Trophoblast cell (in vitro differentiated cells and primary cell): ENCODE results near the gene BNC2.

ENCODE experiments used
- DNase-seq, 2 donors: peaks; one replicate each; pipeline ENCODE4 v3.0.0-alpha.2; 2016
- H2AFZ ChIP-seq: 2 replicates; pipeline ENCODE4 v1.6.1; 2013; ENCODE audit warnings: low read length, moderate library complexity, mild to moderate bottlenecking; ENCODE audit not compliant: insufficient read depth, poor library complexity
- H2AK5ac ChIP-seq: 2 replicates; pipeline ENCODE4 v1.6.1; 2013; ENCODE audit warnings: mild to moderate bottlenecking, low read length
- H2BK120ac ChIP-seq: 2 replicates; pipeline ENCODE4 v1.6.1; 2013; ENCODE audit warnings: low read length, mild to moderate bottlenecking, moderate library complexity; ENCODE audit not compliant: insufficient read depth, poor library complexity
- H2BK12ac ChIP-seq: 2 replicates; pipeline ENCODE4 v1.6.1; 2013; ENCODE audit warnings: mild to moderate bottlenecking, low read length, moderate library complexity
- H2BK5ac ChIP-seq: 2 replicates; pipeline ENCODE4 v1.6.1; 2013; ENCODE audit warnings: low read length, low read depth, moderate library complexity, mild to moderate bottlenecking; ENCODE audit not compliant: poor library complexity
- H3K14ac ChIP-seq: 2 replicates; pipeline ENCODE4 v1.6.1; 2013; ENCODE audit warnings: mild to moderate bottlenecking, low read length
- H3K18ac ChIP-seq: 2 replicates; pipeline ENCODE4 v1.6.1; 2013; ENCODE audit warnings: mild to moderate bottlenecking, low read length
- H3K23ac ChIP-seq: 2 replicates; pipeline ENCODE4 v1.6.1; 2013; ENCODE audit warnings: low read length
- H3K27ac ChIP-seq: 2 replicates; pipeline ENCODE4 v1.5.1; 2013; ENCODE audit warnings: low read depth, mild to moderate bottlenecking, inconsistent platforms, low read length, moderate library complexity
- H3K27me3 ChIP-seq: 2 replicates; pipeline ENCODE4 v1.6.1; 2013; ENCODE audit warnings: inconsistent platforms, mild to moderate bottlenecking, low read length, moderate library complexity; ENCODE audit not compliant: insufficient read depth
- H3K36me3 ChIP-seq, 2 experiments: 1 replicate in 1 of 2; 2 replicates in 1 of 2; pipeline ENCODE4 v1.6.1; 2013; ENCODE audit warnings: low read length in 2 of 2, mild to moderate bottlenecking in 2 of 2, moderate library complexity in 1 of 2; ENCODE audit not compliant: insufficient read depth in 2 of 2, control insufficient read depth in 1 of 2
- H3K4ac ChIP-seq: 2 replicates; pipeline ENCODE4 v1.6.1; 2013; ENCODE audit warnings: low read depth, mild to moderate bottlenecking, low read length, moderate library complexity
- H3K4me1 ChIP-seq, 2 experiments: 1 replicate in 1 of 2; 2 replicates in 1 of 2; pipeline ENCODE4 v1.6.1; 2013; ENCODE audit warnings: low read length in 2 of 2, mild to moderate bottlenecking in 2 of 2, moderate library complexity in 1 of 2; ENCODE audit not compliant: insufficient read depth in 2 of 2, control insufficient read depth in 1 of 2
- H3K4me2 ChIP-seq: 2 replicates; pipeline ENCODE4 v1.6.1; 2013; ENCODE audit warnings: inconsistent platforms, mild to moderate bottlenecking, low read length, moderate library complexity
- H3K4me3 ChIP-seq: 2 replicates; pipeline ENCODE4 v1.5.1; 2013; ENCODE audit warnings: mild to moderate bottlenecking, low read depth, low read length, inconsistent platforms
- H3K79me1 ChIP-seq: one replicate; pipeline ENCODE4 v1.6.1; 2013; ENCODE audit warnings: low read length
- H3K79me2 ChIP-seq: 2 replicates; pipeline ENCODE4 v1.6.1; 2013; ENCODE audit warnings: low read length, mild to moderate bottlenecking; ENCODE audit not compliant: control insufficient read depth, insufficient read depth, poor library complexity
- H3K9ac ChIP-seq: 2 replicates; pipeline ENCODE4 v1.6.1; 2013; ENCODE audit warnings: mild to moderate bottlenecking, low read length
- H3K9me3 ChIP-seq: 2 replicates; pipeline ENCODE4 v1.6.1; 2013; ENCODE audit warnings: low read depth, mild to moderate bottlenecking, control low read depth, inconsistent platforms, low read length; ENCODE audit not compliant: insufficient read depth
- H4K12ac ChIP-seq: 2 replicates; pipeline ENCODE4 v1.6.1; 2013; ENCODE audit warnings: low read depth, mild to moderate bottlenecking, low read length, moderate library complexity
- H4K8ac ChIP-seq: 2 replicates; pipeline ENCODE4 v1.6.1; 2013; ENCODE audit warnings: low read depth, mild to moderate bottlenecking, low read length, moderate library complexity
- H4K91ac ChIP-seq: one replicate; pipeline ENCODE4 v1.6.1; 2013; ENCODE audit warnings: low read depth, mild to moderate bottlenecking, low read length, moderate library complexity
- WGBS: extraction: QIAGEN DNeasy Blood & Tissue Kit; methylation state at CpG from one replicate; pipeline ENCODE4 v1.1.7; 2013; ENCODE audit warnings: missing lambda C conversion rate; ENCODE audit not compliant: insufficient read length, insufficient coverage; ENCODE audit errors: extremely low coverage; 5-methylcytosine and 5-hydroxymethylcytosine counted together

The BNC2 gene

DNA sequence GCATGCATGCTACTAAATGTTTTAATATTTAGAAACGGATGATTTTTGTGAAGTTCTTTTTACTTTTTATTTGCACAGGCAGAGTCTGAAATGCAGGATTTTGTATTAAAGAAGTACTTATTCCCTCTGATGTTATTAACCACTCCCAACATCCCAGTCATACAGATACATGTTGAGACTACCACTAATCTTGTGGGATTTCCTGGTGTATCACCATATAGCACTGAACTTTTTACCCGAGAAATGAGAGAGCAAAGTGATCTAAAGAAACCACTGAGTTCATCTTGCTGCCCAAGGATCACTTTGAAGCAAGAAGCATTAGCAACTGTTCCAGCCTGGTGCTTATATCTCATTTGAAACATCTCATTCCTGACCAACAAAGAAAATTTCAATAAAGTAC lies 443.8 kb downstream of the BNC2 start:
- Histone ChIP-seq H3K27ac (no peak overlapping the region), H2AFZ (no peak overlapping the region), H2BK12ac (no peak overlapping the region), H3K14ac (no peak overlapping the region), H2AK5ac (no peak overlapping the region), H3K9ac (no peak overlapping the region), H4K8ac (no peak overlapping the region), H3K27me3 (no peaks in the 10 kb centered on the region), H4K91ac (no peak overlapping the region), H3K4me1 (peaks cover 0 to 2% of the 10 kb centered on the region in 2 experiments), H2BK120ac (no peak overlapping the region), H3K4me3 (no peak overlapping the region), H3K23ac (no peak overlapping the region), H3K79me2 (no peaks in the 10 kb centered on the region), H4K12ac (no peak overlapping the region), H3K36me3 (no peaks in the 10 kb centered on the region), H3K18ac (no peak overlapping the region), H3K4me2 (no peak overlapping the region), H3K9me3 (no peaks in the 10 kb centered on the region), H3K79me1 (peaks cover 3% of the 10 kb centered on the region), H2BK5ac (no peak overlapping the region), H3K4ac (no peak overlapping the region)
- no peak for DNase-seq
- no CpG with 5 or more reads among the region's 2 CpGs for WGBS

DNA sequence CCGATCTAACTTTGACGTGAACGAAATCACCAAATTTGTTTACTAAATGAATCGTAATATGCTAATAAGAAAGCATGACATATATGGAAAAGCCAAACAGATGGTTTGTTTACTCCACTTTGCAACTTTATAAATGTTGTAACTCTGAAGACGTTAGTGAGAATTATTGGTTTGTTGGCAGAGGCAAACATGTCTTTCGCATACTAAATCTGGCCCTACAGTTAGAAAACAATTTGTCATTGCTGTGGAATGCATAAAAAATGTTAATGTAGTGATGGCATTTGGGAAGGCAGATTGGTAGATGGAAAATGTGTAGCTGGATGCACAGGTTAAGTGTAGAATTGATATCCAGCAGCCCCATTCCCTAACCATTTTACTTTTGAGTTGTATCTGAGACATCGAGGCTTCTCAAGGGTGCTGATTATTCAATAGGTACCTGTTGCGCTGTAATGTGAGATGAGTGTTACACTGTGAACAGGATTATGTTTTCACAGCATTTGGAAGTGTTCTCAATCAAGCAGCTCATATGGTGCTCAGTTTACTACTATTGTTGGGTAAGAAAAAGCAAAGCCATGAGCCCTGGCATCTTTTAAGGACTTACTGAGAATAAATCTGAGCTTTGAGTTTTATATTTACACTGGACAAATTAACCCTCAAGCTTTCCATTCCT lies 444.8 kb downstream of the BNC2 start:
- no peak overlapping the region for H2BK120ac ChIP-seq
- H4K8ac ChIP-seq: no peak overlapping the region
- H3K27ac ChIP-seq: no peak overlapping the region
- no peak overlapping the region for H2BK5ac ChIP-seq
- no peak overlapping the region for H3K4me3 ChIP-seq
- H3K9me3 ChIP-seq: no peaks in the 10 kb centered on the region
- no peaks in the 10 kb centered on the region for H3K36me3 ChIP-seq
- no peaks in the 10 kb centered on the region for H3K79me2 ChIP-seq
- H3K9ac ChIP-seq: no peak overlapping the region
- no peak overlapping the region for H3K23ac ChIP-seq
- no peak overlapping the region for H3K4me2 ChIP-seq
- no CpG with 5 or more reads among the region's 8 CpGs for WGBS
- H3K4ac ChIP-seq: no peak overlapping the region
- H4K12ac ChIP-seq: no peak overlapping the region
- peaks cover 3% of the 10 kb centered on the region for H3K79me1 ChIP-seq
- no peaks in the 10 kb centered on the region for H3K27me3 ChIP-seq
- DNase-seq: peak in 1 of 2 donors; percentile 64
- no peak overlapping the region for H2AK5ac ChIP-seq
- no peak overlapping the region for H3K18ac ChIP-seq
- H4K91ac ChIP-seq: no peak overlapping the region
- H2AFZ ChIP-seq: no peak overlapping the region
- H3K4me1 ChIP-seq: peaks cover 2 to 4% of the 10 kb centered on the region in 2 experiments
- H3K14ac ChIP-seq: no peak overlapping the region
- no peak overlapping the region for H2BK12ac ChIP-seq

DNA sequence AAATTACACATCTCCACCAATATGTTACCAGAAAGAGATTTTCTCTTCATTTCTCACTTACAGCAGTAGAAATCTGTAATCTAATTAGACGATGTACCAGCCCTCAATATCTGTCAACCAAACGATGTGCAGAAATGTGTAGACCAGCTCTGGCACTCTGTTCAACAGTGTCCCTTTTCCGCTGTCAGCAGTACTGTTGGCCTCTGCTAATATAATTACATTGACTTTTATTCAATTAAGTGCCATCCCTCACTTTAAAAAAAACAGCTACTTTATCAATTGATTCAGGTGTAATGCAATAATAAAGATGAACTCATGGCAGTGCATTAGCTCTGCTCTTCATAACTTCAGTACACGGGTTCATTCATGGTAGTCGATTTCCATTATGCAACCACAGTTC lies 448.4 kb downstream of the BNC2 start:
- Histone ChIP-seq H3K4ac (no peak overlapping the region), H2AFZ (no peak overlapping the region), H3K36me3 (peaks cover 2 to 6% of the 10 kb centered on the region in 2 experiments), H3K4me3 (no peak overlapping the region), H3K27me3 (no peaks in the 10 kb centered on the region), H2BK5ac (no peak overlapping the region), H3K27ac (no peak overlapping the region), H4K91ac (no peak overlapping the region), H3K79me1 (peaks cover 3% of the 10 kb centered on the region), H2BK12ac (no peak overlapping the region), H3K79me2 (no peaks in the 10 kb centered on the region), H2AK5ac (no peak overlapping the region), H3K14ac (no peak overlapping the region), H3K9me3 (peaks cover 2% of the 10 kb centered on the region), H3K4me1 (peaks cover 2 to 4% of the 10 kb centered on the region in 2 experiments), H3K18ac (no peak overlapping the region), H3K23ac (no peak overlapping the region), H3K4me2 (no peak overlapping the region), H4K12ac (no peak overlapping the region), H3K9ac (no peak overlapping the region), H2BK120ac (no peak overlapping the region), H4K8ac (no peak overlapping the region)
- WGBS: no CpG with 5 or more reads among the region's 5 CpGs
- DNase-seq: no peak

DNA sequence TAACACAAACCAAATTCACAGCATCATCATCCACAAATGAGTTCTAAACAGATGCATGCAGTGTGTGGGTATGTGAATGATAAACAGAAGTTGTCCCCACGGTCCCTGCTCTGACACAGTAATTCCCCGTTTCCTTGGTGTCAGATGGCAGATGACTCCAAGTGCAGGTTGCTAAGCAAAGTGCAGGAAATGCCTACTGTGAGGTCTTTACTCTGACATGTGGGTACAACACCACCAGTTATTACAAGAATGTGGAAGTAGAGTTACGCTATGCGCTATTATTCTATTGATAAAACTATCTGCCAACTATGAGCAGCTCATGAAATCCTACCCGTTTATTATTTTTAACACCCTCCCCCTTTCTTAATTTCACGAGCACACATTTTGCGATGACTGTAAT lies 448.9 kb downstream of the BNC2 start:
- Histone ChIP-seq H3K79me2 (no peaks in the 10 kb centered on the region), H3K14ac (no peak overlapping the region), H3K4me2 (no peak overlapping the region), H3K36me3 (peaks cover 2 to 6% of the 10 kb centered on the region in 2 experiments), H2BK5ac (no peak overlapping the region), H3K79me1 (peaks cover 3% of the 10 kb centered on the region), H3K23ac (no peak overlapping the region), H4K12ac (no peak overlapping the region), H3K27me3 (no peaks in the 10 kb centered on the region), H3K27ac (no peak overlapping the region), H4K91ac (no peak overlapping the region), H3K4me1 (peaks cover 2 to 4% of the 10 kb centered on the region in 2 experiments), H2BK120ac (no peak overlapping the region), H3K9me3 (peaks cover 2% of the 10 kb centered on the region), H2BK12ac (no peak overlapping the region), H4K8ac (no peak overlapping the region), H3K9ac (no peak overlapping the region), H3K4ac (no peak overlapping the region), H2AFZ (no peak overlapping the region), H2AK5ac (no peak overlapping the region), H3K18ac (no peak overlapping the region), H3K4me3 (no peak overlapping the region)
- no CpG with 5 or more reads among the region's 7 CpGs for WGBS
- DNase-seq: peak in 1 of 2 donors; percentile 26
